Naive thymus-derived CD8-positive, alpha-beta T cell (primary cell): ENCODE measurements around the gene MRPL14. TPM values are rescaled to one million over a fixed set of nuclear protein-coding genes. Genes with fewer than 3 reads are reported as not detected.
"Not testable (repeated sequence)": the region's sequence is repeated elsewhere in the genome, so short reads cannot be mapped to it uniquely, and the experiment has no call there.

Experiments used
- ATAC-seq, 2 donors: fragments of 150-1000 bp; cut with Tn5 transposase in 1 of 2; sonication (Bioruptor Pico), chemical (Tn5 transposase) in 1 of 2; 1 replicate in 1 of 2; 2 replicates in 1 of 2; pipeline ENCODE4 v1.10.0; 2021; ENCODE audit warnings: mild to moderate bottlenecking in 2 of 2, moderate library complexity in 2 of 2
- POLR2A ChIA-PET: fragments of 350-600 bp; sonication (Branson Sonifier 250); formaldehyde crosslinking; loops from one replicate; lab custom pipeline; 2021; ENCODE audit warnings: antibody characterized with exemption; lab: Charles Lee
- DNase-seq, 10 donors: peaks; one replicate each; pipeline versions ENCODE4 v3.0.0 to v3.0.0-alpha.2; 2020 to 2022
- H3K27ac Mint-ChIP-seq, 10 donors: one replicate each; pipeline ENCODE4 v1.8.0; 2020 to 2022; ENCODE audit warnings: mild to moderate bottlenecking in 10 of 10, mixed read lengths in 10 of 10, moderate library complexity in 4 of 10, inconsistent platforms in 1 of 10
- H3K27me3 Mint-ChIP-seq, 5 donors: one replicate each; pipeline ENCODE4 v1.8.0; 2021 to 2022; ENCODE audit warnings: mixed read lengths in 5 of 5
- H3K36me3 Mint-ChIP-seq, 3 donors: one replicate each; pipeline ENCODE4 v1.8.0; 2020 to 2022; ENCODE audit warnings: mixed read lengths in 3 of 3, mild to moderate bottlenecking in 2 of 3, inconsistent platforms in 1 of 3
- H3K4me1 Mint-ChIP-seq, 4 donors: one replicate each; pipeline ENCODE4 v1.8.0; 2021 to 2022; ENCODE audit warnings: mixed read lengths in 4 of 4
- H3K4me3 Mint-ChIP-seq, 10 donors: one replicate each; pipeline ENCODE4 v1.8.0; 2020 to 2022; ENCODE audit warnings: mild to moderate bottlenecking in 10 of 10, mixed read lengths in 10 of 10, moderate library complexity in 6 of 10, inconsistent platforms in 1 of 10
- H3K9me3 Mint-ChIP-seq, 9 donors: one replicate each; pipeline ENCODE4 v1.8.0; 2020 to 2022; ENCODE audit warnings: mixed read lengths in 9 of 9, mild to moderate bottlenecking in 3 of 9, inconsistent platforms in 1 of 9, moderate library complexity in 1 of 9
- polyA plus RNA-seq, 3 donors: library from polyadenylated mRNA; unstranded; fragments of 300-500 nt; fragmentation: Illumina TruSeq; gene quantifications; one replicate each; pipeline ENCODE4 v1.2.3, GENCODE V29; 2021
- total RNA-seq, 8 experiments: library from RNA in 2 of 8; stranded (reverse) in 2 of 8; gene quantifications; one replicate each; pipeline ENCODE4 v1.2.3 and lab custom pipeline; 2021 to 2026

MRPL14 gene
- total and polyA plus RNA-seq, 5 experiments from 2014 or later: 17.0 to 89.3 (median 76.5) TPM

DNA sequence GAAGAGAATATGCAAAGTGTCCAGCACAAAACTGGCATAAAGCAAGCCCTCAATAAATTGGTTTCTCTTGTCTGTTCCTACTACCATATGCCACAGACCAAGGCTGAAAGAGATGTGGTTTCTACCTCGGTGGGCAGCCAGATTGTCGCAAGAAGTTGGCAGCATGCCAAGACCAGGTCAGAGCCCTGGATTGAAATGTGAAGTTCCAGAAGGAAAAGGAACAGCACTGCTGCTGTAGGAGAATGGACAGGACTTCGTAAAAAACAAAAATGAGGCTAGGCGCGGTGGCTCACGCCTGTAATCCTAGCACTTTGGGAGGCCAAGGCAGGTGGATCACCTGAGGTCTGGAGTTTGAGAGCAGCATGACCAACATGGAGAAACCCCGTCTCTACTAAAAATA lies 22.1 kb downstream of the MRPL14 start:
- DNase-seq: no peak
- Mint-ChIP-seq H3K9me3 (no peaks in the 10 kb centered on the region), H3K36me3 (peaks cover 0 to 60% (median 0%) of the 10 kb centered on the region in 3 donors), H3K27ac (peak overlapping the region in 2 of 10 donors; percentile 51 to 75), H3K4me3 (no peak overlapping the region), H3K27me3 (no peaks in the 10 kb centered on the region), H3K4me1 (peaks cover 10 to 34% (median 21%) of the 10 kb centered on the region in 4 donors)
- POLR2A ChIA-PET: no interaction called here
- no peak for ATAC-seq

- no peak for DNase-seq
- H3K27me3 Mint-ChIP-seq: no peaks in the 10 kb centered on the region
- H3K36me3 Mint-ChIP-seq: peaks cover 0 to 56% (median 0%) of the 10 kb centered on the region in 3 donors
- H3K9me3 Mint-ChIP-seq: no peaks in the 10 kb centered on the region
- POLR2A ChIA-PET: no interaction called here
- H3K27ac Mint-ChIP-seq: peak overlapping the region in 1 of 10 donors; percentile 51
- ATAC-seq: no peak
- peaks cover 10 to 34% (median 22%) of the 10 kb centered on the region in 4 donors for H3K4me1 Mint-ChIP-seq
- no peak overlapping the region for H3K4me3 Mint-ChIP-seq
Observed at GRCh38 chr6:44104481-44105021, 22.7 kb downstream of the MRPL14 start.

DNA sequence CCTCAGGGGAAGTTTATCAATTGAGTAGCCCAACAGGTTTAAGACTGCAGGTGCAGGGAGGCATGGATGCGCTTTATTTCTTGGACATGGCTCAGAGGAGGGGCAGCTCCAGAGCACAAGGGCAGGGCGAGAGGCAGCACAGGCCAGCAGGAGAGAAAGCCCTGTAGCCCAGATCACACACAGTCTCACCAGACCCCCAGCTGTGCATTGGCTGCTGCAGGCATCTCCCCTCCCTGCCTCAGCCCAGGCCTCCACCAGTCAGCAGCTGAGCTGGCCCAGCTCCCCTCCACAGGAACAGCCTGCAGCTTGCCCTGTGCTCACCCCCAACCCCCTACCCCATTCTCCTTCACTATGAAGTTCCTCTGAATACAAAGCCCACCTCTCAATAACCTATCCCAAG lies 24.7 kb downstream of the MRPL14 start:
- peaks cover 0 to 41% (median 0%) of the 10 kb centered on the region in 3 donors for H3K36me3 Mint-ChIP-seq
- no peaks in the 10 kb centered on the region for H3K9me3 Mint-ChIP-seq
- no peak for DNase-seq
- no peak overlapping the region for H3K4me3 Mint-ChIP-seq
- H3K27me3 Mint-ChIP-seq: no peaks in the 10 kb centered on the region
- H3K4me1 Mint-ChIP-seq: peaks cover 10 to 34% (median 22%) of the 10 kb centered on the region in 4 donors
- POLR2A ChIA-PET: no interaction called here
- peak overlapping the region in 7 of 10 donors; percentile 2 to 92 (median 49) for H3K27ac Mint-ChIP-seq
- no peak for ATAC-seq

DNA sequence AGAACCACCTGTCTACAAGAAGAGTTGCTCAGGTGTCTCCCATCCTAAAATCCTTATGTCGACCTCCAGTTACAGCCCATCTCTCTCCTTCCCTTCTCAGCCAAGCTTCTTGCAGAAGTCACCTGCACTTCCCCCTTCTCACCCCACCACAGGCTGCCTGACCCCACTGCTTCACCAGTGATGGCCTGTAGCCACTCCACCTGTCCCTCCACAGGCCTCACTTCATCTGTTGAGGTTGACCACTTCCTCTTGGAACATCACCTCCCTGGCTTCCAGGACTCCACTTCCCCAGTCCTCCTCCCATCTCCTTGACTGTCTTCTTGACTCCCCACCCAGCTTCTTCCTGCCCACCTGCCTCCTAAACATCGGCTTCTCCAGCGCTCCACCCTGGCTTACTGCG lies 25.4 kb downstream of the MRPL14 start:
- Mint-ChIP-seq H3K27ac (peak overlapping the region in 9 of 10 donors; percentile 2 to 92 (median 48)), H3K27me3 (no peaks in the 10 kb centered on the region), H3K4me1 (peaks cover 10 to 33% (median 22%) of the 10 kb centered on the region in 4 donors), H3K36me3 (peaks cover 0 to 34% (median 0%) of the 10 kb centered on the region in 3 donors), H3K4me3 (no peak overlapping the region), H3K9me3 (no peaks in the 10 kb centered on the region)
- DNase-seq (no peak), ATAC-seq (no peak)
- POLR2A ChIA-PET: no interaction called here

- no peak overlapping the region for H3K4me3 Mint-ChIP-seq
- H3K9me3 Mint-ChIP-seq: no peaks in the 10 kb centered on the region
- H3K27me3 Mint-ChIP-seq: no peaks in the 10 kb centered on the region
- peaks cover 0 to 24% (median 0%) of the 10 kb centered on the region in 3 donors for H3K36me3 Mint-ChIP-seq
- H3K27ac Mint-ChIP-seq: peak overlapping the region in 2 of 10 donors; percentile 1 to 10
- no peak for DNase-seq
- peaks cover 9 to 21% (median 18%) of the 10 kb centered on the region in 4 donors for H3K4me1 Mint-ChIP-seq
- peak; percentile 35 to 47 for ATAC-seq
- POLR2A ChIA-PET: no interaction called here
Observed at GRCh38 chr6:44100088-44100550, 27.1 kb downstream of the MRPL14 start.

DNA sequence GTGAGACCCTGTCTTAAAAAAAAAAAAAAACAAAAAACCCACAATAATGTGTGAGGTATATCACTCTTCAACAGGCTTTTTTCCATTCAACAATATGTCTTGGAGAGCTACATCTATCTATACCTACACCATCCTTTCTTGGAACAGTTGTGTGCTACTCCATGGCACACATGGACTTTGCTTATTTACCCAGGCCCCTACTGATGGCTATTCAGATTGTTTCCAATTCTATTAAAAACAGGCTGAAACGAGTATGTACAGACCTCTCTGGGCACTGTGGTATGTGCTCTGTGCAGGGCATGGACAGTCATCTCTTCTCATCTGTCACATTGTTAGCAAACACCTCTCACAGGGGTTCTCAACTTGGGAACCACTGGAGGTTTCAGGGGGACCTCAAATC lies 28.1 kb downstream of the MRPL14 start:
- DNase-seq (no peak), ATAC-seq (no peak)
- H3K27ac Mint-ChIP-seq: no peak overlapping the region
- H3K4me1 Mint-ChIP-seq: peaks cover 7 to 23% (median 19%) of the 10 kb centered on the region in 4 donors
- no peaks in the 10 kb centered on the region for H3K9me3 Mint-ChIP-seq
- peaks cover 0 to 19% (median 0%) of the 10 kb centered on the region in 3 donors for H3K36me3 Mint-ChIP-seq
- POLR2A ChIA-PET: no interaction called here
- H3K4me3 Mint-ChIP-seq: no peak overlapping the region
- no peaks in the 10 kb centered on the region for H3K27me3 Mint-ChIP-seq

- DNase-seq: no peak
- no peaks in the 10 kb centered on the region for H3K27me3 Mint-ChIP-seq
- peak overlapping the region in 3 of 10 donors; percentile 1 to 70 (median 49) for H3K27ac Mint-ChIP-seq
- H3K4me1 Mint-ChIP-seq: peaks cover 6 to 21% (median 12%) of the 10 kb centered on the region in 4 donors
- POLR2A ChIA-PET: no interaction called here
- no peak overlapping the region for H3K4me3 Mint-ChIP-seq
- no peaks in the 10 kb centered on the region for H3K9me3 Mint-ChIP-seq
- ATAC-seq: no peak
- peaks cover 0 to 12% (median 0%) of the 10 kb centered on the region in 3 donors for H3K36me3 Mint-ChIP-seq
Observed at GRCh38 chr6:44097782-44098317, 29.4 kb downstream of the MRPL14 start.

GRCh38 chr6:44096612-44097011 lies 30.6 kb downstream of the MRPL14 start:
- DNase-seq (peak; percentile 49 to 85 (median 72)), ATAC-seq (peak; percentile 95 to 97)
- Mint-ChIP-seq H3K27ac (peak overlapping the region in 3 of 10 donors; percentile 8 to 58 (median 53)), H3K36me3 (peaks cover 0 to 10% (median 0%) of the 10 kb centered on the region in 3 donors), H3K9me3 (no peaks in the 10 kb centered on the region), H3K27me3 (no peaks in the 10 kb centered on the region), H3K4me3 (no peak overlapping the region), H3K4me1 (peaks cover 0 to 10% (median 1%) of the 10 kb centered on the region in 4 donors)
- POLR2A ChIA-PET: interaction anchor here (1.1 kb wide), 1 partner anchor 56 kb away, joined by 4 read pairs; no protein-coding TSS in a partner anchor

DNA sequence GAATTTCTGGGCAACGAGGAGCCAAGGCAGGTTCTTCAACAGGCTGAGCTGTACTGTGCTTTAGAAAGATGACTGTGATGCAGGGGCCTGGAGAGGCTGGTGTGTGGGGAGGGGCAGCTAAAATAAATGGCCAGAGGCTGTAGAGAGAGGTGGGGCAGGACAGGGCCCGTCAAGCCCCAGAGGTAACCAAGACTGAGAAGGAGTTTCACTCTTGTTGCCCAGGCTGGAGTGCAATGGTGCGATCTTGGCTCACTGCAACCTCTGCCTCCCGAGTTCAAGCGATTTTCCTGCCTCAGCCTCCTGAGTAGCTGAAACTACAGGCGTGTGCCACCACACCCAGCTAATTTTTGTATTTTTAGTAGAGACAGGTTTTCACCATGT lies 32.0 kb downstream of the MRPL14 start:
- H3K4me3 Mint-ChIP-seq, POLR2A ChIA-PET, H3K4me1 Mint-ChIP-seq, DNase-seq, H3K36me3 Mint-ChIP-seq, H3K9me3 Mint-ChIP-seq, H3K27me3 Mint-ChIP-seq, ATAC-seq: not testable (repeated sequence)
- peak overlapping the region in 1 of 10 donors; percentile 29 for H3K27ac Mint-ChIP-seq

- H3K9me3 Mint-ChIP-seq: no peaks in the 10 kb centered on the region
- no peak overlapping the region for H3K4me3 Mint-ChIP-seq
- peaks cover 0 to 9% (median 0%) of the 10 kb centered on the region in 3 donors for H3K36me3 Mint-ChIP-seq
- ATAC-seq: no peak
- H3K4me1 Mint-ChIP-seq: peaks cover 0 to 8% (median 0%) of the 10 kb centered on the region in 4 donors
- no peaks in the 10 kb centered on the region for H3K27me3 Mint-ChIP-seq
- peak overlapping the region in 2 of 10 donors; percentile 29 to 44 for H3K27ac Mint-ChIP-seq
- no peak for DNase-seq
- POLR2A ChIA-PET: no interaction called here
Observed at GRCh38 chr6:44094403-44095242, 32.6 kb downstream of the MRPL14 start.

DNA sequence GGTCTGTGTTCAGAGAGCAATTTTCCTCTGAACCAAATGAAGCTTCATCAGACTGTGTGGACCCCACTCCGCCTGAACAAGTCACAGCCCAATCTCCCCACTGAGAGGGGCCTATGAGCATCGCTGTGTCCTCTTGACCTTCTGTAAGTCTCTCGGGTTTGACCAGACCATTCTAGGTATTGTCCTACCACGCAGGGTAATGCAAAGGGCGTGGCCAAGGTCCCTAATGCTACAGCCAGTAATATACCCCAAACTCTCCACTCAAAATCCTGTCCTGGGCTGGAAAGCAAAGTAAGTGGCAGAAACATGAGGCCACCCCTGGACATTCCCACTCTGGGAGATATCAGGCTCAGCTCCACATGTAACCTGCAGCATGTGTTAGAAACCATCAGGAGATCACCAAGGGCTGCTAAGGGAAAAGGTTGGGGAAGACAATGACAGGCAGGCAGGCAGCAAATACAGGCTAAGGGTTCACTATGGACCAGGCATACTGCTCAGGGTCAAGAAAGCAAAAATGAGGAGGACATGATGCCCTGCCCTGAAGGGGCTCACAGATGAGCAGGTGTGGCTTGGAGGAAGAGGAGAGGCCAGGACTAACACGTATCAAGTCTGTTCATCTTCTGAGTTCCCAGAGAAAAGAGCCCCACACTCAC lies 33.4 kb downstream of the MRPL14 start:
- peaks cover 0 to 8% (median 0%) of the 10 kb centered on the region in 4 donors for H3K4me1 Mint-ChIP-seq
- POLR2A ChIA-PET: no interaction called here
- no peak overlapping the region for H3K27ac Mint-ChIP-seq

GRCh38 chr6:44093066-44093465 lies 34.2 kb downstream of the MRPL14 start:
- Mint-ChIP-seq H3K36me3 (peaks cover 0 to 6% (median 2%) of the 10 kb centered on the region in 3 donors), H3K27ac (no peak overlapping the region), H3K27me3 (no peaks in the 10 kb centered on the region), H3K4me3 (no peak overlapping the region), H3K9me3 (no peaks in the 10 kb centered on the region), H3K4me1 (peaks cover 0 to 8% (median 0%) of the 10 kb centered on the region in 4 donors)
- POLR2A ChIA-PET: no interaction called here
- DNase-seq: no peak
- no peak for ATAC-seq

More for the DNA sequence above, 33.4 kb downstream of the MRPL14 start:
- Mint-ChIP-seq H3K9me3 (no peaks in the 10 kb centered on the region), H3K36me3 (peaks cover 0 to 6% (median 0%) of the 10 kb centered on the region in 3 donors), H3K4me3 (no peak overlapping the region), H3K27me3 (no peaks in the 10 kb centered on the region)
- ATAC-seq (no peak), DNase-seq (no peak)
